Right ventricle myocardium superior (tissue), 1 donor: ENCODE results near the gene DDIT3. TPM values are rescaled to one million over a fixed set of nuclear protein-coding genes. Genes with fewer than 3 reads are reported as not detected.

Experiments
- ATAC-seq: fragments of 200-7000 bp; cut with Tn5 transposase; one replicate; pipeline ENCODE4 v1.9.1; 2020; ENCODE audit warnings: mild to moderate bottlenecking; ENCODE audit not compliant: poor library complexity
- DNase-seq: peaks from one replicate; pipeline ENCODE4 v3.0.0-alpha.2; 2020
- intact Hi-C: fragments of 100-400 bp; cut with DNase I; formaldehyde crosslinking; loops from one replicate; pipeline ENCODE4 v1.11.2; 2022
- total RNA-seq: library from RNA; stranded (reverse); fragmentation: NEBNext Ultra II Directional; extraction: Animal tissue kit (Norgen Biotek cat#: 25700); gene quantifications from one replicate; pipeline ENCODE4 v1.2.1, GENCODE V29; 2021
- donor health status: DM: no; HTN: yes; CAD: no; lungs with severe emphysema.

Gene DDIT3
- total RNA-seq, 1 donor from 2014 or later = 16.4 TPM

GRCh38 chr12:57476993-57477709 lies 43.2 kb downstream of the DDIT3 start:
- DNase-seq (no peak), ATAC-seq (no peak)
- intact Hi-C loops = loop anchor here (10.0 kb wide), 1 partner anchor 148 kb away; no protein-coding TSS in a partner anchor

GRCh38 chr12:57476162-57476992 lies 43.9 kb downstream of the DDIT3 start:
- DNase-seq (peak; percentile 64), ATAC-seq (peak; percentile 26)
- intact Hi-C loops = loop anchor here (10.0 kb wide), 1 partner anchor 148 kb away; no protein-coding TSS in a partner anchor

GRCh38 chr12:57475271-57476161 lies 44.8 kb downstream of the DDIT3 start:
- DNase-seq = peak; percentile 64
- peak; percentile 34 for ATAC-seq

GRCh38 chr12:57474862-57475261 lies 45.5 kb downstream of the DDIT3 start:
- intact Hi-C loops = loop anchor here (10.0 kb wide), 1 partner anchor 150 kb away; no protein-coding TSS in a partner anchor
- ATAC-seq (no peak), DNase-seq (no peak)

More at GRCh38 chr12:57475271-57476161, 44.8 kb downstream of the DDIT3 start:
- intact Hi-C loops = loop anchor here (10.0 kb wide), 1 partner anchor 149 kb away; no protein-coding TSS in a partner anchor

- no peak for DNase-seq
These were observed 45.9 kb downstream of the DDIT3 start for GRCh38 chr12:57474430-57474829.

GRCh38 chr12:57473886-57474285 lies 46.4 kb downstream of the DDIT3 start:
- ATAC-seq (no peak), DNase-seq (no peak)
- intact Hi-C loops = loop anchor here (10.0 kb wide), 1 partner anchor 151 kb away; no protein-coding TSS in a partner anchor

More at GRCh38 chr12:57474430-57474829, 45.9 kb downstream of the DDIT3 start:
- intact Hi-C loops = loop anchor here (10.0 kb wide), 1 partner anchor 150 kb away; no protein-coding TSS in a partner anchor
- ATAC-seq = no peak

- ATAC-seq = no peak
- intact Hi-C loops = loop anchor here (10.0 kb wide), 1 partner anchor 151 kb away; no protein-coding TSS in a partner anchor
- DNase-seq = no peak
These were observed 46.9 kb downstream of the DDIT3 start for GRCh38 chr12:57473392-57473791.

GRCh38 chr12:57472391-57472790 lies 47.9 kb downstream of the DDIT3 start:
- DNase-seq (no peak), ATAC-seq (no peak)
- intact Hi-C loops = loop anchor here (10.0 kb wide), 1 partner anchor 152 kb away; no protein-coding TSS in a partner anchor

- no peak for DNase-seq
- intact Hi-C loops = loop anchor here (10.0 kb wide), 1 partner anchor 153 kb away; no protein-coding TSS in a partner anchor
- ATAC-seq = no peak
These were observed 48.7 kb downstream of the DDIT3 start for GRCh38 chr12:57471661-57472060.

GRCh38 chr12:57470970-57471656 lies 49.2 kb downstream of the DDIT3 start:
- ATAC-seq = no peak
- intact Hi-C loops = loop anchor here (10.0 kb wide), 1 partner anchor 154 kb away; no protein-coding TSS in a partner anchor
- no peak for DNase-seq

GRCh38 chr12:57470286-57470969 lies 49.9 kb downstream of the DDIT3 start:
- intact Hi-C loops = loop anchor here (10.0 kb wide), 1 partner anchor 154 kb away; no protein-coding TSS in a partner anchor
- no peak for DNase-seq
- no peak for ATAC-seq

GRCh38 chr12:57469296-57470164 lies 50.8 kb downstream of the DDIT3 start:
- ATAC-seq (no peak), DNase-seq (no peak)
- intact Hi-C loops = loop anchor here (10.0 kb wide), 1 partner anchor 155 kb away; no protein-coding TSS in a partner anchor

GRCh38 chr12:57467915-57468314 lies 52.4 kb downstream of the DDIT3 start:
- intact Hi-C loops = no loop called here
- ATAC-seq (no peak), DNase-seq (no peak)

- no peak for DNase-seq
- intact Hi-C loops = no loop called here
- ATAC-seq = no peak
These were observed 53.0 kb downstream of the DDIT3 start for GRCh38 chr12:57467212-57467874.
